HG02763 (cell line): ENCODE results near the gene GNB1.

Source experiments
- ATAC-seq: cut with Tn5 transposase; IDR thresholded peaks from one replicate; pipeline ENCODE4 v1.9.1; 2021; ENCODE audit warnings: mild to moderate bottlenecking, moderate library complexity; ENCODE audit not compliant: unreplicated experiment

Gene GNB1

DNA sequence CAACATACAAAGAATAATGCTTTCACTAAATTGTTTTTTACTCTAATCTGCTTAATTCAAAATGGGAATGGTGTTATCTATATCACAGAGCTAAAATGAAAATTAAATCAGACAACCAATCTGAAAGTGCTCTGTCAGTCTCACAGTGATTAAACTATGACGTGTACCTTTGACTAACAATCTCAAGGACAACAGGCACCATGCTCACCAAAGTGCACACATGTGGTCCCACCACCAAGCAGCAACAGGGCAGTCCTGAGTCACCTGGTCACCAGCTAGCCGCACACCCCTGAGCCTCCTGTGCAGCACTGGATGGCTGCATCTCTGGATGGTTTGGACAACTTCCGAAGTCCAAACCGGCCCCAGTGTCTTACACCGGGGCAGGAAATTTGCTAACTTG, 58.1 kb downstream of the GNB1 start:
- no peak for ATAC-seq

DNA sequence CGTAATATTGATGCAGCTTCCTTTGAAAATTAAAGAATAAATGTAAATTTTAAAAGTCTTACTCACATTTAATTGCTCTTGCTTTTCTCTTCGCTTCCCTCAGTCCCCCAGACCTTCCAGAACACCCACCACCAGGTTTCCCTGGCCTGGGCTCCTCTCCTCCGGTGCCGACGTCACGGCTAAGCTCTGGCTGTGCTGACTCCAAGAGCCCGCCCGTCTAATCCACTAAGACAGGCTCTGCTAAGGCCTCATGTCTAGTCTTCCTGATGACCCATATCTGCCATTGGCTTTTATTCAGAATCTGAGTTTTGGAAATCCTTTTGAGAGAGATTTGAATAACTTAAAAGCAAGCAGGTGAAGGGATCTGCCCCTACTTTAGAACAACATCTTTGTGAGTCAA, 58.7 kb downstream of the GNB1 start:
- no peak for ATAC-seq

GRCh38 chr1:1827089-1827848, 63.6 kb downstream of the GNB1 start:
- no peak for ATAC-seq

- no peak for ATAC-seq
Observed at GRCh38 chr1:1826356-1827088, 64.4 kb downstream of the GNB1 start.

GRCh38 chr1:1825217-1825616, 65.7 kb downstream of the GNB1 start:
- no peak for ATAC-seq

DNA sequence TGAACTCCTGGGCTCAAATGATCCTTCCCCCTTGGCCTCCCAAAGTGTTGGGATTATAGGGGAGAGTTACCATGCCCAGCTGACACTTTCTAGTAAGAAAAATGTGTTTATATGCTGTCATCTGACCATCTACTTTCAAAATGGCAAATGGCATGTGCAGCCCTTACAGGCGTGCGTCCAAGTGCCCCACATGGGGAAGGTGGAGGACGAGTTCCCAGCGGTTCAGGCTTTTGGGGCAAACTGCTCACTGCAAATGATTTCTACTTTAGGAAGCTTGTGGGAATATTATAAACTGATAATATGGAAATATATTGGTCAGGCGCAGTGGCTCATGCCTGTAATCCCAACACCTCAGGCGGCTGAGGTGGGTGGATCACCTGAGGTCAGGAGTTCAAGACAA, 71.1 kb downstream of the GNB1 start:
- ATAC-seq, result no peak

- no peak for ATAC-seq
Observed at GRCh38 chr1:1817221-1817620, 73.7 kb downstream of the GNB1 start.

- ATAC-seq, result no peak
Observed at GRCh38 chr1:1815606-1816281, 75.1 kb downstream of the GNB1 start.

- ATAC-seq, result no peak
Observed at GRCh38 chr1:1809489-1809888, 81.4 kb downstream of the GNB1 start.

- ATAC-seq, result no peak
Observed at GRCh38 chr1:1808206-1808605, 82.7 kb downstream of the GNB1 start.

GRCh38 chr1:1806890-1807289, 84.0 kb downstream of the GNB1 start:
- no peak for ATAC-seq

- no peak for ATAC-seq
Observed at GRCh38 chr1:1804301-1804700, 86.6 kb downstream of the GNB1 start.

DNA sequence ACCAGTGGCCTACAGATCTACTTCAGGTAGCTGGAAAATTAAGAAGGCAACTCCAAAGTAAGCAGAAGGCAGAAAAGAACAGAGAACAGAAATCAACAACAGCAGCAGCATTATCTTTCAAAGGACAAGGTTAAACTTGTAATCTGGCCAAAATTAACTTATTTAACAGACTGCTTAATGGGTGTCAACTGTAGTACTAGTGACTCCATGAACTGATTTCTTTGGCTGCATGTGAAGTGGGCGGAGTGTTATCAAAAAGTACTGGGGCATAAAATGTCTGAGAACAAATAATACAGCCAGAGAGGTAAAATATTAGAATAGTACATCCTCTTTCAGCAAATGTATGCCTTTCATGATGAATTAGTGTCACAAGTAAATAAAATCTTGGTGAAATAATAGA, 88.0 kb downstream of the GNB1 start:
- ATAC-seq, result no peak

GRCh38 chr1:1799716-1800115, 91.2 kb downstream of the GNB1 start:
- ATAC-seq, result peak; percentile 54

GRCh38 chr1:1797731-1798341, 93.1 kb downstream of the GNB1 start:
- ATAC-seq, result no peak

- ATAC-seq, result no peak
Observed at GRCh38 chr1:1796466-1796865, 94.4 kb downstream of the GNB1 start.

DNA sequence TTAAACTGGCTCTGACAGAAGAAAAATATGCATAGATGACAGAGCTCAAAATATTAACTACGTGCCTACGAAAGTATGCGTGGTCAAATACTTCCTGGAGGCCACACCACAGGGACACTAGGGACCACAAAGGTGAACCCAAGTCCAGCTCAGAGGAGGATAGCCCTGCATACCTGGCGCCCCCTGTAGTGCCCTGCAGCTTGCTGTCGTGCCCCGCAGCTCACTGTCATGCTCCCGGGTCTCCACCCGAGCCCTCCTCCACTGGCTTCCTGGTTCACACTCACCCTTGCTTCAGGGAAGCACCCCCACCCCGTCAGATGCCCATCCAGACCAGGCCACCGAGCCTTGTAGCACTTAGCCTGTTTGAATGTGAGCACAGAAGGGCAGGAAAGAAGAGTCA, 95.9 kb downstream of the GNB1 start:
- ATAC-seq, result no peak

DNA sequence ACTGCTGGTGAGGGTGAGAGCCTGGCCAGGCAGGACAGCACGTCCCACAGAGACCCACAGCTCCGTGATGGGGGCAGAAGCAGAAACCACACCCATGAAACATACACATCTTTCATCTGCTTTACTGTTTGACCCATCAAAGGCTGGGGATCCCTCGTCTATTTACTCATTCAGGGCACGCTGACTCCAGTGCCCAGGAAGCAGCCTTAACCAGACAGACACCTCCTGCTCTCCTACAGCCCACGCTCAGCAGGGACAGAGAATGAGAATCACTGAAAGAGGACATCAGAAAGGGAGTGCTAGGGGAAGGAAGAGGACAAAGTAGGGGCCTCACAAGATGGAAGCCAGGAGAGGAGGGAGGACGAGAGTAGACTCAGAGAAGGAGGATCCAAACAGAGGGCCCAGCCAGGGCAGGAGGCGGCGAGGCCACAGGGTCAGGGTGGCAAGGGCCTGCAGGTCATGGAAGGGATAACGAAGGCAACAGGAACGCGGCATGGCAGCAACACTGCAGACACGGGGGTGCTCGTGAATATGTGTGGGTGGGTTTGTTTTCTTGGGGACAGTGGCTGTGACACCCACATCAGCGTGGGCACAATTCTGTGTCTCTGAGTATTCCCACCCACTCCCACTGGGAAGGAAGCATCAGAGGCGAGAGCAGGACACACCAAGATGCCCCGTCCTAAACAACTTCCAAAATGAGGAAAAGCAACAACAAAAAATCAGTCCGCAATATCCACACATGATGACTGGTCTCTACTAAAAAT, 97.2 kb downstream of the GNB1 start:
- no peak for ATAC-seq

DNA sequence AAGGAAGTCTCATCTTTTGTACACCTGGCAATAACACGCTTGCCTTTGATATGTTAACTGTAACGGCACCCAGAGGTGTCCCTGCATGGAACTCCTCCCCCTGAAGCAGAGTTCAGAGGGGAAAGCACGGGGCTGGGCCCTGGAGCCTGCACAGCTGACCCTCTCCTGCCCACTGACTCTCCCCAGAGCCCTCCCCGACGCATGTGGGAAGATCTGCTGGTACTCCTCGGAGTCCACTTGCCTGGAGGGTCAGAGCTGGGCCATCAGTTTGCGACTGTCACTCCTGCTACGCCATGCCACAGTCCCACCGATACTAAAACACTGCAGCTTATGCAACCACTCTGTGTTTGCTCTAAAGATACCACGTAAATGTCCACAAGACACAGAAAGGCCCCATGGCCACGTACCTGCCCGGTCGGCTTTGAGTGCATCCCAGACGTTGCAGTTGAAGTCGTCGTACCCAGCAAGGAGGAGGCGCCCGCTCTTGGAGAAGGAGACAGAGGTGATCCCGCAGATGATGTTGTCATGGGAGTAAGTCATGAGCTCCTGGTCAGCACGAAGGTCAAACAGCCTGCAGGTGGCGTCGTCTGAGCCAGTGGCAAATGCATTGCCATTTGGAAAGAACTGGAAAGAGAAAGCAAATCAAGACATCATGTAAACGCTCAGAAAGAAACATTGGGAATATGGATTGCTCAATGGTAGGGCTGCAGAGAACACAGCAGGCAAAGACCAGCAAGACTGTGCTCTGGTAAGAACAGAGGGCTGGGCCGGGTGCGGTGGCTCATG, 102.0 kb downstream of the GNB1 start:
- no peak for ATAC-seq

- ATAC-seq, result no peak
Observed at GRCh38 chr1:1788136-1788535, 102.8 kb downstream of the GNB1 start.
